ENCODE measurements around the gene GPATCH1. TPM values are rescaled to one million over a fixed set of nuclear protein-coding genes. Genes with fewer than 3 reads are reported as not detected.

The GPATCH1 gene
- total and polyA plus RNA-seq, 4 donors: 2.5 to 5.2 (median 3.6) TPM

- peak overlapping the region; percentile 30 to 33 for H3K9ac ChIP-seq (ENCODE audit: low read depth in 1 of 2, low read length in 2 of 2)
- peak overlapping the region; percentile 72 to 87 for H3K27ac ChIP-seq (ENCODE audit: low read depth in 1 of 2, low read length in 2 of 2)
- TF ChIP-seq HNF4A (conservative IDR thresholded peaks at IDR 0.05) (peak in 1 of 2 donors; percentile 16), SP1 (IDR thresholded peaks at IDR 0.05) (no peak), ZBTB33 (IDR thresholded peaks at IDR 0.05) (no peak), RXRA (IDR thresholded peaks at IDR 0.05) (no peak), YY1 (IDR thresholded peaks at IDR 0.05) (no peak), RAD21 (IDR thresholded peaks at IDR 0.05) (peak; percentile 6 to 65), GABPA (IDR thresholded peaks at IDR 0.05 in 1 of 2, conservative IDR thresholded peaks at IDR 0.05 in 1 of 2) (no peak)
- TF ChIP-seq, protein P1, sequence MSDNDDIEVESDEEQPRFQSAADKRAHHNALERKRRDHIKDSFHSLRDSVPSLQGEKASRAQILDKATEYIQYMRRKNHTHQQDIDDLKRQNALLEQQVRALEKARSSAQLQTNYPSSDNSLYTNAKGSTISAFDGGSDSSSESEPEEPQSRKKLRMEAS (IDR thresholded peaks at IDR 0.05): no peak
- TF ChIP-seq, protein P2, sequence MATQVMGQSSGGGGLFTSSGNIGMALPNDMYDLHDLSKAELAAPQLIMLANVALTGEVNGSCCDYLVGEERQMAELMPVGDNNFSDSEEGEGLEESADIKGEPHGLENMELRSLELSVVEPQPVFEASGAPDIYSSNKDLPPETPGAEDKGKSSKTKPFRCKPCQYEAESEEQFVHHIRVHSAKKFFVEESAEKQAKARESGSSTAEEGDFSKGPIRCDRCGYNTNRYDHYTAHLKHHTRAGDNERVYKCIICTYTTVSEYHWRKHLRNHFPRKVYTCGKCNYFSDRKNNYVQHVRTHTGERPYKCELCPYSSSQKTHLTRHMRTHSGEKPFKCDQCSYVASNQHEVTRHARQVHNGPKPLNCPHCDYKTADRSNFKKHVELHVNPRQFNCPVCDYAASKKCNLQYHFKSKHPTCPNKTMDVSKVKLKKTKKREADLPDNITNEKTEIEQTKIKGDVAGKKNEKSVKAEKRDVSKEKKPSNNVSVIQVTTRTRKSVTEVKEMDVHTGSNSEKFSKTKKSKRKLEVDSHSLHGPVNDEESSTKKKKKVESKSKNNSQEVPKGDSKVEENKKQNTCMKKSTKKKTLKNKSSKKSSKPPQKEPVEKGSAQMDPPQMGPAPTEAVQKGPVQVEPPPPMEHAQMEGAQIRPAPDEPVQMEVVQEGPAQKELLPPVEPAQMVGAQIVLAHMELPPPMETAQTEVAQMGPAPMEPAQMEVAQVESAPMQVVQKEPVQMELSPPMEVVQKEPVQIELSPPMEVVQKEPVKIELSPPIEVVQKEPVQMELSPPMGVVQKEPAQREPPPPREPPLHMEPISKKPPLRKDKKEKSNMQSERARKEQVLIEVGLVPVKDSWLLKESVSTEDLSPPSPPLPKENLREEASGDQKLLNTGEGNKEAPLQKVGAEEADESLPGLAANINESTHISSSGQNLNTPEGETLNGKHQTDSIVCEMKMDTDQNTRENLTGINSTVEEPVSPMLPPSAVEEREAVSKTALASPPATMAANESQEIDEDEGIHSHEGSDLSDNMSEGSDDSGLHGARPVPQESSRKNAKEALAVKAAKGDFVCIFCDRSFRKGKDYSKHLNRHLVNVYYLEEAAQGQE (IDR thresholded peaks at IDR 0.05): no peak
- TF ChIP-seq, protein P3, sequence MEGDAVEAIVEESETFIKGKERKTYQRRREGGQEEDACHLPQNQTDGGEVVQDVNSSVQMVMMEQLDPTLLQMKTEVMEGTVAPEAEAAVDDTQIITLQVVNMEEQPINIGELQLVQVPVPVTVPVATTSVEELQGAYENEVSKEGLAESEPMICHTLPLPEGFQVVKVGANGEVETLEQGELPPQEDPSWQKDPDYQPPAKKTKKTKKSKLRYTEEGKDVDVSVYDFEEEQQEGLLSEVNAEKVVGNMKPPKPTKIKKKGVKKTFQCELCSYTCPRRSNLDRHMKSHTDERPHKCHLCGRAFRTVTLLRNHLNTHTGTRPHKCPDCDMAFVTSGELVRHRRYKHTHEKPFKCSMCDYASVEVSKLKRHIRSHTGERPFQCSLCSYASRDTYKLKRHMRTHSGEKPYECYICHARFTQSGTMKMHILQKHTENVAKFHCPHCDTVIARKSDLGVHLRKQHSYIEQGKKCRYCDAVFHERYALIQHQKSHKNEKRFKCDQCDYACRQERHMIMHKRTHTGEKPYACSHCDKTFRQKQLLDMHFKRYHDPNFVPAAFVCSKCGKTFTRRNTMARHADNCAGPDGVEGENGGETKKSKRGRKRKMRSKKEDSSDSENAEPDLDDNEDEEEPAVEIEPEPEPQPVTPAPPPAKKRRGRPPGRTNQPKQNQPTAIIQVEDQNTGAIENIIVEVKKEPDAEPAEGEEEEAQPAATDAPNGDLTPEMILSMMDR (IDR thresholded peaks at IDR 0.05; ENCODE audit: low read depth, low read length, missing input control): peak; percentile 26
- DNase-seq (ENCODE audit: low spot score): no peak
- H3K36me3 ChIP-seq (ENCODE audit: control insufficient read depth in 4 of 4, insufficient read depth in 3 of 4, low read depth in 1 of 4, low read length in 3 of 4): no peaks in the 10 kb centered on the region
- H3K9me3 ChIP-seq (ENCODE audit: control insufficient read depth in 4 of 4, low read length in 3 of 4): no peaks in the 10 kb centered on the region
- H3K4me3 ChIP-seq (ENCODE audit: low read depth in 1 of 3, low read length in 3 of 3): peak overlapping the region; percentile 9 to 46 (median 45)
- no peaks in the 10 kb centered on the region for H3K27me3 ChIP-seq (ENCODE audit: control insufficient read depth in 4 of 4, insufficient read depth in 4 of 4, low read length in 3 of 4)
- peaks cover 2 to 31% (median 24%) of the 10 kb centered on the region in 4 donors for H3K4me1 ChIP-seq (ENCODE audit: control insufficient read depth in 4 of 4, insufficient read depth in 4 of 4, low read length in 3 of 4)
- under 1% methylated on average over 38 of the region's 38 CpGs for WGBS
Observed at GRCh38 chr19:33177417-33177979, 96.5 kb downstream of the GPATCH1 start.

Small RNAs within 50 kb of the gene (small RNA-seq; reads per million reads assigned to genes)
- not detected for gene AC008521.1
- gene AC008521.2: not detected

Other genes with a start within 250 kb of the GPATCH1 start
- gene SLC7A9, start 211.4 kb upstream of the GPATCH1 start, total RNA-seq: 10 to 100 TPM in 1 of 2 donors, 1 to 10 TPM in 1; 6.8 to 16.3 TPM
- gene SLC7A9, start 211.4 kb upstream of the GPATCH1 start, polyA plus RNA-seq: 10 to 100 TPM in 1 of 2 donors, 1 to 10 TPM in 1; 9.0 to 10.7 TPM
- 1 to 10 TPM; 2.4 to 2.9 TPM for gene CEP89, start 109.2 kb upstream of the GPATCH1 start, total RNA-seq
- 1 to 10 TPM; 2.0 to 2.4 TPM for gene CEP89, start 109.2 kb upstream of the GPATCH1 start, polyA plus RNA-seq
- gene FAAP24, start 108.9 kb upstream of the GPATCH1 start, total RNA-seq: 1 to 10 TPM in 1 of 2 donors, under 1 TPM in 1; 0.25 to 1.1 TPM
- under 1 TPM; 0.19 to 0.29 TPM for gene FAAP24, start 108.9 kb upstream of the GPATCH1 start, polyA plus RNA-seq
- gene RHPN2, start 16.3 kb upstream of the GPATCH1 start, total RNA-seq: 10 to 100 TPM in 1 of 2 donors, 1 to 10 TPM in 1; 7.6 to 31.5 TPM
- gene RHPN2, start 16.3 kb upstream of the GPATCH1 start, polyA plus RNA-seq: 10 to 100 TPM in 1 of 2 donors, 1 to 10 TPM in 1; 9.2 to 10.5 TPM
- under 1 TPM in 1 of 2 donors, not detected in 1; 0.08 TPM for gene WDR88, start 50.9 kb downstream of the GPATCH1 start, total RNA-seq
- gene WDR88, start 50.9 kb downstream of the GPATCH1 start, polyA plus RNA-seq: under 1 TPM in 1 of 2 donors, not detected in 1; 0.08 TPM
- gene LRP3, start 113.1 kb downstream of the GPATCH1 start, total RNA-seq: 10 to 100 TPM; 12.0 to 18.7 TPM
- gene LRP3, start 113.1 kb downstream of the GPATCH1 start, polyA plus RNA-seq: 10 to 100 TPM in 1 of 2 donors, 1 to 10 TPM in 1; 2.5 to 42.3 TPM
- not detected for gene SLC7A10, start 144.7 kb downstream of the GPATCH1 start, total RNA-seq
- gene SLC7A10, start 144.7 kb downstream of the GPATCH1 start, polyA plus RNA-seq: not detected
- gene CEBPA, start 221.4 kb downstream of the GPATCH1 start, total RNA-seq: 10 to 100 TPM; 70.0 to 95.5 TPM
- gene CEBPA, start 221.4 kb downstream of the GPATCH1 start, polyA plus RNA-seq: 100 to 1,000 TPM in 1 of 2 donors, 10 to 100 TPM in 1; 32.9 to 112 TPM